Tibial artery (tissue), 4 donors: ENCODE results near the gene TRAF5.

ENCODE experiments used
- DNase-seq, 2 donors: peaks; one replicate each; pipeline ENCODE4 v3.0.0-alpha.2; 2019
- H3K27ac ChIP-seq, 2 donors: fragments of 200-600 bp; sonication (generic) in 1 of 2; 1 replicate in 1 of 2; 2 replicates in 1 of 2; pipeline ENCODE4 v1.5.1; 2018 to 2019; ENCODE audit warnings: mild to moderate bottlenecking in 1 of 2
- H3K27me3 ChIP-seq, 2 donors: fragments of 200-600 bp; sonication (generic) in 1 of 2; one replicate each; pipeline versions ENCODE4 v1.5.1 to v1.6.0; 2016 to 2019
- H3K36me3 ChIP-seq, 3 donors: fragments of 200-600 bp; sonication (generic) in 2 of 3; one replicate each; pipeline ENCODE4 v1.5.1; 2016 to 2019; ENCODE audit warnings: mild to moderate bottlenecking in 2 of 3
- H3K4me1 ChIP-seq, 4 donors: fragments of 200-600 bp; sonication (generic) in 2 of 4; 1 replicate in 3 of 4; 2 replicates in 1 of 4; pipeline ENCODE4 v1.5.1; 2016 to 2019
- H3K4me3 ChIP-seq, 2 donors: fragments of 200-600 bp; sonication (generic) in 1 of 2; 1 replicate in 1 of 2; 2 replicates in 1 of 2; pipeline ENCODE4 v1.5.1; 2018 to 2019; ENCODE audit warnings: mild to moderate bottlenecking in 2 of 2
- H3K9me3 ChIP-seq, 3 donors: fragments of 200-600 bp; sonication (generic) in 1 of 3; one replicate each; pipeline ENCODE4 v1.5.1; 2016 to 2019
- CTCF ChIP-seq, 2 experiments: fragments of 200-600 bp in 1 of 2; fragments of 450-650 bp in 1 of 2; IDR thresholded peaks; one replicate each; pipeline ENCODE4 v1.5.1; 2017 to 2019; ENCODE audit warnings: antibody characterized with exemption in 2 of 2, mild to moderate bottlenecking in 1 of 2, moderate library complexity in 1 of 2
- intact Hi-C: fragments of 100-400 bp; cut with DNase I; formaldehyde crosslinking; loops from one replicate; pipeline ENCODE4 v1.15.0; 2023; ENCODE audit warnings: low total_unique reads

Gene TRAF5

GRCh38 chr1:211356723-211357407, 30.2 kb downstream of the TRAF5 start:
- no peak for TF ChIP-seq CTCF (IDR thresholded peaks at IDR 0.05)
- Histone ChIP-seq H3K4me1 (peaks cover 0 to 25% (median 2%) of the 10 kb centered on the region in 4 donors), H3K4me3 (no peak overlapping the region), H3K27ac (no peak overlapping the region), H3K36me3 (peaks cover 26 to 63% (median 51%) of the 10 kb centered on the region in 3 donors), H3K27me3 (no peaks in the 10 kb centered on the region), H3K9me3 (no peaks in the 10 kb centered on the region)
- intact Hi-C loops: no loop called here
- no peak for DNase-seq

DNA sequence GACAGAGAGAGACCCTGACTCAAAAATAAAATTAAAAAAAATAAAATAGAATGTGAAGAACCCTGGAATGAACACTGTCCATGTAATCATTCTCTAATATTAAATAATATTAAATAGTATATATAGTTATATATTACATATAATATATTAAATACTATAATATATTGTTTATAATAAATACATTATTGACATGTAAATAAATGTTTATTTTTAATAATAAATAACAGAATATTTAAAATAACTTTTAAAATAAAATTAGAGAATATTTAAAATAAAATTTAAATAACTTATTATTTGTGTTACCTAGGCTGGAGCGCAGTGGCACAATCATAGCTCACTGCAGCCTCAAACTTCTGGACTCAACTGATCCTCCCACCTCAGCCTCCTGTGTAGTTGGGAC, 32.1 kb downstream of the TRAF5 start:
- Histone ChIP-seq H3K27me3 (no peaks in the 10 kb centered on the region), H3K4me1 (peaks cover 0 to 18% (median 2%) of the 10 kb centered on the region in 4 donors), H3K27ac (no peak overlapping the region), H3K36me3 (peaks cover 40 to 57% (median 51%) of the 10 kb centered on the region in 3 donors), H3K4me3 (no peak overlapping the region), H3K9me3 (no peaks in the 10 kb centered on the region)
- intact Hi-C loops: no loop called here
- TF ChIP-seq CTCF (IDR thresholded peaks at IDR 0.05): no peak
- no peak for DNase-seq

- no peaks in the 10 kb centered on the region for H3K27me3 ChIP-seq
- peaks cover 0 to 14% (median 0%) of the 10 kb centered on the region in 4 donors for H3K4me1 ChIP-seq
- H3K9me3 ChIP-seq: no peaks in the 10 kb centered on the region
- no peak for TF ChIP-seq CTCF (IDR thresholded peaks at IDR 0.05)
- no peak overlapping the region for H3K27ac ChIP-seq
- H3K4me3 ChIP-seq: no peak overlapping the region
- peaks cover 47 to 60% (median 49%) of the 10 kb centered on the region in 3 donors for H3K36me3 ChIP-seq
- intact Hi-C loops: no loop called here
- no peak for DNase-seq
Measured at GRCh38 chr1:211359876-211360275, 33.2 kb downstream of the TRAF5 start.

GRCh38 chr1:211361202-211361601, 34.6 kb downstream of the TRAF5 start:
- H3K27ac ChIP-seq: no peak overlapping the region
- TF ChIP-seq CTCF (IDR thresholded peaks at IDR 0.05): no peak
- H3K36me3 ChIP-seq: peaks cover 60 to 65% (median 62%) of the 10 kb centered on the region in 3 donors
- intact Hi-C loops: no loop called here
- no peak overlapping the region for H3K4me3 ChIP-seq
- no peaks in the 10 kb centered on the region for H3K27me3 ChIP-seq
- DNase-seq: no peak
- H3K4me1 ChIP-seq: peaks cover 0 to 10% (median 0%) of the 10 kb centered on the region in 4 donors
- H3K9me3 ChIP-seq: no peaks in the 10 kb centered on the region

DNA sequence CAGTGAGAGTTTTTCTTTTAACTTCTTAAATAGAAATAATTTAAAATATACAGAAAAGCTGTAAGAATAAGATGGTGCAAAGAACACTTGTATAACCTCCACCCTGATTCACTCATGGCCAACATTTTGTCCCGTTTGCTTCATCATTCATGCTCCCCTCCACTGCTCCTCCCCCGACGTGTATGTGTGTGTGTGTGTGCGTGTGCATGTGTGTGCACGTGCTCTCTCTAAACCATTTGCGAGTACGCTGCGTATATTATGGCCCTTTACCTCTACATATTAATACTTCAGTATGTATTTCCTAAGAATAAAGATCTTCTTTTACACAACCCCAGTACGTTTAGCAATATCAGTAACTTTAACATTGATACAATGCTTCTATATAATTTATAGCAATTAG, 43.0 kb downstream of the TRAF5 start:
- Histone ChIP-seq H3K4me1 (no peaks in the 10 kb centered on the region), H3K27ac (no peak overlapping the region), H3K9me3 (no peaks in the 10 kb centered on the region), H3K36me3 (peaks cover 45 to 76% (median 59%) of the 10 kb centered on the region in 3 donors), H3K27me3 (no peaks in the 10 kb centered on the region), H3K4me3 (no peak overlapping the region)
- TF ChIP-seq CTCF (IDR thresholded peaks at IDR 0.05): no peak
- DNase-seq: no peak
- intact Hi-C loops: no loop called here
